T-cell (primary cell): ENCODE measurements around the gene ZNF213. TPM values are rescaled to one million over a fixed set of nuclear protein-coding genes. Genes with fewer than 3 reads are reported as not detected.

ENCODE experiments used
- ATAC-seq, 4 experiments: fragments of 200-7000 bp in 3 of 4; fragments of 150-1000 bp in 1 of 4; cut with Tn5 transposase; replicated peaks in 1 of 4; 1 replicate in 3 of 4; 2 replicates in 1 of 4; pipeline ENCODE4 v1.10.0; 2021; ENCODE audit warnings: moderate library complexity in 3 of 4, mild to moderate bottlenecking in 2 of 4, moderate number of reproducible peaks in 1 of 4
- CTCF ChIA-PET, 2 donors: fragments of 300-600 bp; sonication (Branson Sonifier 250); formaldehyde crosslinking; loops; one replicate each; lab custom pipeline; 2022; ENCODE audit warnings: antibody characterized with exemption in 2 of 2; lab: Charles Lee
- POLR2A ChIA-PET, 2 donors: fragments of 300-600 bp; sonication (Branson Sonifier 250); formaldehyde crosslinking; loops; one replicate each; lab custom pipeline; 2022; ENCODE audit warnings: antibody characterized with exemption in 2 of 2; lab: Charles Lee
- DNase-seq, 35 experiments: peaks; one replicate each; pipeline versions ENCODE4 v3.0.0 to v3.0.0-alpha.2; 2013 to 2023
- H3K27ac ChIP-seq: one replicate; pipeline ENCODE4 v1.5.1; 2013; ENCODE audit warnings: low read length
- H3K27me3 ChIP-seq, 2 experiments: replicated peaks in 1 of 2; 1 replicate in 1 of 2; 2 replicates in 1 of 2; pipeline versions ENCODE4 v1.6.1 to v1.7.0; 2013; ENCODE audit warnings: low read length in 1 of 2, mixed read lengths in 1 of 2; ENCODE audit not compliant: control insufficient read depth in 2 of 2, insufficient read depth in 2 of 2; ENCODE audit errors: extremely low read depth in 1 of 2
- H3K36me3 ChIP-seq, 2 donors: 1 replicate in 1 of 2; 2 replicates in 1 of 2; pipeline versions ENCODE4 v1.6.1 to v1.7.0; 2013; ENCODE audit warnings: low read length in 1 of 2; ENCODE audit not compliant: control insufficient read depth in 2 of 2, insufficient read depth in 1 of 2; ENCODE audit errors: extremely low read depth in 1 of 2
- H3K4me1 ChIP-seq, 2 experiments: 1 replicate in 1 of 2; 2 replicates in 1 of 2; pipeline versions ENCODE4 v1.6.1 to v1.7.0; 2013; ENCODE audit warnings: low read length in 2 of 2, mixed read lengths in 1 of 2; ENCODE audit not compliant: insufficient read depth in 2 of 2, control insufficient read depth in 1 of 2; ENCODE audit errors: extremely low read depth in 1 of 2
- H3K4me3 ChIP-seq, 2 donors: 1 replicate in 1 of 2; 2 replicates in 1 of 2; pipeline versions ENCODE4 v1.5.1 to v1.7.0; 2013; ENCODE audit warnings: mild to moderate bottlenecking in 2 of 2, low read length in 1 of 2, moderate library complexity in 1 of 2; ENCODE audit not compliant: control insufficient read depth in 1 of 2; ENCODE audit errors: extremely low read depth in 1 of 2
- H3K9me3 ChIP-seq: 2 replicates; pipeline ENCODE4 v1.7.0; 2013
- H3K27ac Mint-ChIP-seq, 2 donors: one replicate each; pipeline ENCODE4 v1.8.0; 2020 to 2021; ENCODE audit warnings: mild to moderate bottlenecking in 2 of 2, mixed read lengths in 2 of 2
- H3K27me3 Mint-ChIP-seq, 2 donors: one replicate each; pipeline ENCODE4 v1.8.0; 2021 to 2022; ENCODE audit warnings: mixed read lengths in 2 of 2
- H3K36me3 Mint-ChIP-seq: one replicate; pipeline ENCODE4 v1.8.0; 2021; ENCODE audit warnings: mixed read lengths
- H3K4me1 Mint-ChIP-seq, 3 donors: one replicate each; pipeline ENCODE4 v1.8.0; 2020 to 2022; ENCODE audit warnings: mixed read lengths in 3 of 3, mild to moderate bottlenecking in 1 of 3
- H3K4me3 Mint-ChIP-seq, 3 donors: one replicate each; pipeline ENCODE4 v1.8.0; 2020 to 2022; ENCODE audit warnings: mild to moderate bottlenecking in 3 of 3, mixed read lengths in 3 of 3, moderate library complexity in 3 of 3
- H3K9me3 Mint-ChIP-seq, 3 donors: one replicate each; pipeline ENCODE4 v1.8.0; 2020 to 2022; ENCODE audit warnings: mixed read lengths in 3 of 3
- WGBS: methylation state at CpG from one replicate; pipeline ENCODE4 v1.1.5; 2013; ENCODE audit warnings: missing lambda C conversion rate; ENCODE audit not compliant: insufficient coverage; 5-methylcytosine and 5-hydroxymethylcytosine counted together
- total RNA-seq, 35 experiments: library from RNA in 6 of 35; stranded (reverse) in 6 of 35; fragments of 120-200 nt in 1 of 35; gene quantifications; one replicate each; pipeline versions ENCODE4 v1.2.1 to v1.2.4 and lab custom pipeline; 2013 to 2026

ZNF213 gene
- total RNA-seq, 5 donors from 2014 or later (not counting 1 experiment from before 2014, with no cell fraction given): 3.1 to 16.9 (median 12.8) TPM

- Histone ChIP-seq H3K36me3 (no peaks in the 10 kb centered on the region), H3K27me3 (peaks cover 14 to 86% of the 10 kb centered on the region in 2 experiments), H3K9me3 (no peaks in the 10 kb centered on the region), H3K4me3 (peak overlapping the region; percentile 20 to 44), H3K4me1 (peaks cover 0 to 24% of the 10 kb centered on the region in 2 experiments), H3K27ac (no peak overlapping the region)
- POLR2A ChIA-PET: interaction anchor here in 1 of 2 donors (0.6 kb wide), 1 partner anchor 327 kb away, joined by 4 read pairs; no protein-coding TSS in a partner anchor
- Mint-ChIP-seq H3K4me1 (peaks cover 26 to 50% (median 34%) of the 10 kb centered on the region in 3 donors), H3K27me3 (peaks cover 72 to 84% of the 10 kb centered on the region in 2 donors), H3K36me3 (peaks cover 4% of the 10 kb centered on the region), H3K4me3 (peak overlapping the region; percentile 64 to 79 (median 70)), H3K9me3 (peaks cover 0 to 3% (median 0%) of the 10 kb centered on the region in 3 donors), H3K27ac (peak overlapping the region in 1 of 2 donors; percentile 39)
- ATAC-seq (peak; percentile 47 to 65 (median 55)), DNase-seq (peak in 14 of 35 experiments; percentile 23 to 62 (median 42))
- WGBS: under 1% methylated on average over 66 of the region's 72 CpGs
- CTCF ChIA-PET: interaction anchor here (0.6 to 1.0 kb wide), 4 partner anchors 11 to 438 kb away, joined by 3 to 6 read pairs (median 3); no protein-coding TSS in a partner anchor
These were observed 48.0 kb downstream of the ZNF213 start for GRCh38 chr16:3182608-3183444.

GRCh38 chr16:3183445-3184139, 48.8 kb downstream of the ZNF213 start:
- H3K36me3 ChIP-seq: no peaks in the 10 kb centered on the region
- no peak overlapping the region for H3K27ac ChIP-seq
- peaks cover 4% of the 10 kb centered on the region for H3K36me3 Mint-ChIP-seq
- H3K27me3 Mint-ChIP-seq: peaks cover 71 to 84% of the 10 kb centered on the region in 2 donors
- peaks cover 31 to 57% (median 39%) of the 10 kb centered on the region in 3 donors for H3K4me1 Mint-ChIP-seq
- H3K4me1 ChIP-seq: peaks cover 5 to 32% of the 10 kb centered on the region in 2 experiments
- peak overlapping the region; percentile 64 to 79 (median 70) for H3K4me3 Mint-ChIP-seq
- H3K9me3 ChIP-seq: no peaks in the 10 kb centered on the region
- 10% methylated on average over 32 of the region's 42 CpGs for WGBS
- ATAC-seq (peak; percentile 6 to 28 (median 23)), DNase-seq (no peak)
- ChIA-PET POLR2A (interaction anchor here in 1 of 2 donors (0.6 kb wide), 1 partner anchor 326 kb away, joined by 4 read pairs; no protein-coding TSS in a partner anchor), CTCF (interaction anchor here in 1 of 2 donors (0.6 to 1.0 kb wide), 3 partner anchors 12 to 155 kb away, joined by 3 to 6 read pairs (median 3); no protein-coding TSS in a partner anchor)
- H3K9me3 Mint-ChIP-seq: peaks cover 0 to 3% (median 0%) of the 10 kb centered on the region in 3 donors
- peaks cover 14 to 87% of the 10 kb centered on the region in 2 experiments for H3K27me3 ChIP-seq
- H3K4me3 ChIP-seq: peak overlapping the region; percentile 20 to 44
- H3K27ac Mint-ChIP-seq: peak overlapping the region in 1 of 2 donors; percentile 29

- ATAC-seq (no peak), DNase-seq (no peak)
- peak overlapping the region in 1 of 3 donors; percentile 80 for H3K4me3 Mint-ChIP-seq
- H3K27me3 Mint-ChIP-seq: peaks cover 66 to 84% of the 10 kb centered on the region in 2 donors
- H3K27ac Mint-ChIP-seq: peak overlapping the region in 1 of 2 donors; percentile 81
- peaks cover 57 to 70% (median 62%) of the 10 kb centered on the region in 3 donors for H3K4me1 Mint-ChIP-seq
- WGBS: 81% methylated on average over 16 of the region's 23 CpGs
- CTCF ChIA-PET: interaction anchor here in 1 of 2 donors (0.6 kb wide), 1 partner anchor 718 kb away, joined by 3 read pairs; no protein-coding TSS in a partner anchor
- Histone ChIP-seq H3K4me1 (peaks cover 15 to 66% of the 10 kb centered on the region in 2 experiments), H3K4me3 (no peak overlapping the region), H3K9me3 (no peaks in the 10 kb centered on the region), H3K27me3 (peaks cover 22 to 88% of the 10 kb centered on the region in 2 experiments), H3K27ac (no peak overlapping the region), H3K36me3 (no peaks in the 10 kb centered on the region)
- peaks cover 4% of the 10 kb centered on the region for H3K36me3 Mint-ChIP-seq
- H3K9me3 Mint-ChIP-seq: peaks cover 0 to 3% (median 0%) of the 10 kb centered on the region in 3 donors
- POLR2A ChIA-PET: interaction anchor here in 1 of 2 donors (0.6 to 1.1 kb wide), 2 partner anchors 52 to 313 kb away, joined by 3 to 4 read pairs; partner anchors contain the start of gene ZNF213
These were observed 52.3 kb downstream of the ZNF213 start for GRCh38 chr16:3186946-3187690.

- no peak within 1 kb of the TSS for H3K27ac ChIP-seq
- ChIA-PET CTCF (interaction anchor here in 1 of 2 donors (0.6 kb wide), 1 partner anchor 717 kb away, joined by 3 read pairs; no protein-coding TSS in a partner anchor), POLR2A (interaction anchor here in 1 of 2 donors (0.6 to 1.1 kb wide), 2 partner anchors 53 to 312 kb away, joined by 3 to 4 read pairs; partner anchors contain the start of gene ZNF213)
- peaks cover 15 to 62% of the 10 kb centered on the region in 2 experiments for H3K4me1 ChIP-seq
- WGBS: 2% methylated on average over 26 of the region's 51 CpGs
- Mint-ChIP-seq H3K27me3 (peaks cover 60 to 84% of the 10 kb centered on the region in 2 donors), H3K9me3 (peaks cover 0 to 3% (median 0%) of the 10 kb centered on the region in 3 donors), H3K27ac (peak within 1 kb of the TSS; percentile 66 to 81), H3K4me1 (peaks cover 50 to 62% (median 54%) of the 10 kb centered on the region in 3 donors), H3K4me3 (peak within 1 kb of the TSS; percentile 62 to 80 (median 67)), H3K36me3 (peaks cover 4% of the 10 kb centered on the region)
- ATAC-seq: peak in 2 of 4 experiments; percentile 15 to 57
- H3K4me3 ChIP-seq: peak within 1 kb of the TSS; percentile 41 to 49
- no peaks in the 10 kb centered on the region for H3K9me3 ChIP-seq
- no peaks in the 10 kb centered on the region for H3K36me3 ChIP-seq
- H3K27me3 ChIP-seq: peaks cover 22 to 88% of the 10 kb centered on the region in 2 experiments
- DNase-seq: peak in 29 of 35 experiments; percentile 34 to 65 (median 44)
These were observed 53.2 kb downstream of the ZNF213 start, which contains the start of gene OR1F1 for GRCh38 chr16:3187798-3188674. Gene OR1F1 (plus strand): TSS chr16:3188204.

- H3K4me3 ChIP-seq: peak overlapping the region; percentile 41 to 49
- Mint-ChIP-seq H3K4me1 (peaks cover 45 to 56% (median 49%) of the 10 kb centered on the region in 3 donors), H3K4me3 (peak overlapping the region; percentile 62 to 80 (median 67)), H3K27ac (no peak overlapping the region), H3K36me3 (peaks cover 4% of the 10 kb centered on the region), H3K27me3 (peaks cover 54 to 84% of the 10 kb centered on the region in 2 donors), H3K9me3 (peaks cover 0 to 3% (median 0%) of the 10 kb centered on the region in 3 donors)
- no peaks in the 10 kb centered on the region for H3K36me3 ChIP-seq
- H3K27me3 ChIP-seq: peaks cover 25 to 88% of the 10 kb centered on the region in 2 experiments
- no peak for ATAC-seq
- DNase-seq: no peak
- no peak overlapping the region for H3K27ac ChIP-seq
- ChIA-PET CTCF (interaction anchor here in 1 of 2 donors (0.6 kb wide), 1 partner anchor 160 kb away, joined by 5 read pairs; no protein-coding TSS in a partner anchor), POLR2A (interaction anchor here in 1 of 2 donors (0.6 kb wide), 1 partner anchor 30 kb away, joined by 3 read pairs; no protein-coding TSS in a partner anchor)
- peaks cover 15 to 57% of the 10 kb centered on the region in 2 experiments for H3K4me1 ChIP-seq
- H3K9me3 ChIP-seq: no peaks in the 10 kb centered on the region
- WGBS: 2% methylated on average over 10 of the region's 13 CpGs
These were observed 53.8 kb downstream of the ZNF213 start for GRCh38 chr16:3188675-3188924.
